Peyer's patch (tissue), 4 donors: ENCODE measurements around the gene CHCHD4.

Experiments used
- CTCF ChIP-seq, 6 experiments: fragments of 450-650 bp in 4 of 6; fragments of 200-600 bp in 2 of 6; sonication (generic) in 1 of 6; IDR thresholded peaks; one replicate each; pipeline ENCODE4 v1.5.1; 2017 to 2019; ENCODE audit warnings: antibody characterized with exemption in 6 of 6, mild to moderate bottlenecking in 3 of 6, moderate library complexity in 1 of 6
- POLR2A ChIP-seq, 2 donors: fragments of 450-650 bp; IDR thresholded peaks; one replicate each; pipeline ENCODE4 v1.5.1; 2017; ENCODE audit warnings: antibody characterized with exemption in 2 of 2, mild to moderate bottlenecking in 2 of 2, moderate library complexity in 2 of 2

GRCh38 chr3:14152233-14152962 is 27.7 kb upstream of the CHCHD4 start:
- TF ChIP-seq CTCF (IDR thresholded peaks at IDR 0.05) (peak in 3 of 6 experiments; percentile 15 to 50 (median 36)), POLR2A (IDR thresholded peaks at IDR 0.05) (no peak)
